ENCODE measurements around the gene SMC6.

The SMC6 gene

GRCh38 chr2:17708501-17708900, 45.1 kb downstream of the SMC6 start:
- no peak for DNase-seq

- no peak for DNase-seq
Observed at GRCh38 chr2:17706845-17707244, 46.8 kb downstream of the SMC6 start.

- DNase-seq, result no peak
Observed at GRCh38 chr2:17690776-17691175, 62.8 kb downstream of the SMC6 start.

- DNase-seq, result no peak
Observed at GRCh38 chr2:17689010-17689409, 64.6 kb downstream of the SMC6 start.

GRCh38 chr2:17688600-17688999, 65.0 kb downstream of the SMC6 start:
- DNase-seq, result no peak

- no peak for DNase-seq
Observed at GRCh38 chr2:17683981-17684380, 69.6 kb downstream of the SMC6 start.

- DNase-seq, result no peak
Observed at GRCh38 chr2:17682098-17682857, 71.3 kb downstream of the SMC6 start.

GRCh38 chr2:17680119-17680518, 73.5 kb downstream of the SMC6 start:
- DNase-seq, result no peak

GRCh38 chr2:17674817-17675216, 78.8 kb downstream of the SMC6 start:
- no peak for DNase-seq

- no peak for DNase-seq
Observed at GRCh38 chr2:17672583-17673317, 80.9 kb downstream of the SMC6 start.

- no peak for DNase-seq
Observed at GRCh38 chr2:17667898-17668297, 85.7 kb downstream of the SMC6 start.

GRCh38 chr2:17664534-17664933, 89.1 kb downstream of the SMC6 start:
- no peak for DNase-seq

GRCh38 chr2:17662723-17663122, 90.9 kb downstream of the SMC6 start:
- DNase-seq, result no peak

- DNase-seq, result no peak
Observed at GRCh38 chr2:17661460-17661859, 92.2 kb downstream of the SMC6 start.

GRCh38 chr2:17660219-17660618, 93.4 kb downstream of the SMC6 start:
- no peak for DNase-seq

- no peak for DNase-seq
Observed at GRCh38 chr2:17658251-17658843, 95.3 kb downstream of the SMC6 start.

- DNase-seq, result no peak
Observed at GRCh38 chr2:17657759-17658158, 95.9 kb downstream of the SMC6 start.

- DNase-seq, result no peak
Observed at GRCh38 chr2:17652681-17653394, 100.8 kb downstream of the SMC6 start.

GRCh38 chr2:17649026-17649425, 104.6 kb downstream of the SMC6 start:
- no peak for DNase-seq

- DNase-seq, result no peak
Observed at GRCh38 chr2:17648581-17648980, 105.0 kb downstream of the SMC6 start.

GRCh38 chr2:17646838-17647701, 106.5 kb downstream of the SMC6 start:
- DNase-seq, result no peak

- no peak for DNase-seq
Observed at GRCh38 chr2:17646081-17646554, 107.5 kb downstream of the SMC6 start.

Measured in activated CD8-positive, alpha-beta memory T cell treated with anti-CD3 and anti-CD28 coated beads, Interleukin-2, amount 50 U/mL, for 48 hours (primary cell).